ENCODE measurements around the gene NMT1.

DNA sequence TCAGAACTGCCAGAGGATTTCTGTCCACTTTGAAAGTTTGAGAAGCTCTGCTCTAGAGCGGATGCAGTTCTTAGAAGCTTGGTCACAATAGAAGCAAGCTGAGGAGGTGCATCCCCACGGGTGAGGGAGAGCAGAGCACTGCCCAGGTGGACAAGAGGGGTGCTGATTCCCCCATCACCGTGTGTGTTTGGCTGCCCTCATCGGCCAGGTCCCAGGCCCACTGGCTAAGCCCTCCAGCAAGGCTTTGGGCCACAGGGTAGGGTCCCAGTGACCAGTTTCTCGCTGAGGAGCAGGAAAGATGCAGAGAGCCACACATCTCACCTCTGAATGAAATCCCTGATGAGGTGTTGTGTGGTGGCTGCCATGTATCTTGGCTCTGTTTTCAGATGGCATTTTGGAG, 26.9 kb downstream of the NMT1 start:
- no peak for TF ChIP-seq EZH2 (IDR thresholded peaks at IDR 0.05; ENCODE audit: low read depth)
- TF ChIP-seq, protein P1, sequence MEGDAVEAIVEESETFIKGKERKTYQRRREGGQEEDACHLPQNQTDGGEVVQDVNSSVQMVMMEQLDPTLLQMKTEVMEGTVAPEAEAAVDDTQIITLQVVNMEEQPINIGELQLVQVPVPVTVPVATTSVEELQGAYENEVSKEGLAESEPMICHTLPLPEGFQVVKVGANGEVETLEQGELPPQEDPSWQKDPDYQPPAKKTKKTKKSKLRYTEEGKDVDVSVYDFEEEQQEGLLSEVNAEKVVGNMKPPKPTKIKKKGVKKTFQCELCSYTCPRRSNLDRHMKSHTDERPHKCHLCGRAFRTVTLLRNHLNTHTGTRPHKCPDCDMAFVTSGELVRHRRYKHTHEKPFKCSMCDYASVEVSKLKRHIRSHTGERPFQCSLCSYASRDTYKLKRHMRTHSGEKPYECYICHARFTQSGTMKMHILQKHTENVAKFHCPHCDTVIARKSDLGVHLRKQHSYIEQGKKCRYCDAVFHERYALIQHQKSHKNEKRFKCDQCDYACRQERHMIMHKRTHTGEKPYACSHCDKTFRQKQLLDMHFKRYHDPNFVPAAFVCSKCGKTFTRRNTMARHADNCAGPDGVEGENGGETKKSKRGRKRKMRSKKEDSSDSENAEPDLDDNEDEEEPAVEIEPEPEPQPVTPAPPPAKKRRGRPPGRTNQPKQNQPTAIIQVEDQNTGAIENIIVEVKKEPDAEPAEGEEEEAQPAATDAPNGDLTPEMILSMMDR (conservative IDR thresholded peaks at IDR 0.05) = no peak
